Muscle layer of duodenum (tissue), 2 donors: Measurements from ENCODE around the gene NPBWR2.

ENCODE experiments used
- H3K27ac ChIP-seq: one replicate; pipeline ENCODE4 v1.7.0; 2013; ENCODE audit warnings: mild to moderate bottlenecking, low read length
- H3K27me3 ChIP-seq: one replicate; pipeline ENCODE4 v1.7.0; 2013; ENCODE audit warnings: low read depth, mild to moderate bottlenecking, control low read depth, low read length
- H3K36me3 ChIP-seq, 2 donors: one replicate each; pipeline ENCODE4 v1.7.0; 2013; ENCODE audit warnings: low read length in 2 of 2, control low read depth in 1 of 2, mild to moderate bottlenecking in 1 of 2; ENCODE audit not compliant: insufficient read depth in 2 of 2, control insufficient read depth in 1 of 2
- H3K4me1 ChIP-seq, 2 donors: one replicate each; pipeline ENCODE4 v1.7.0; 2013; ENCODE audit warnings: low read length in 2 of 2, mild to moderate bottlenecking in 2 of 2, control low read depth in 1 of 2, moderate library complexity in 1 of 2; ENCODE audit not compliant: insufficient read depth in 2 of 2, control insufficient read depth in 1 of 2
- H3K4me3 ChIP-seq, 2 donors: one replicate each; pipeline ENCODE4 v1.7.0; 2013; ENCODE audit warnings: low read length in 2 of 2, low read depth in 1 of 2, mild to moderate bottlenecking in 1 of 2
- H3K9me3 ChIP-seq, 2 donors: one replicate each; pipeline ENCODE4 v1.7.0; 2013; ENCODE audit warnings: low read length in 2 of 2, control low read depth in 1 of 2, mild to moderate bottlenecking in 1 of 2; ENCODE audit not compliant: control insufficient read depth in 1 of 2
- donor health status: healthy.

NPBWR2 gene

GRCh38 chr20:64055893-64056638 is 51.3 kb downstream of the NPBWR2 start:
- H3K9me3 ChIP-seq, result no peaks in the 10 kb centered on the region
- no peaks in the 10 kb centered on the region for H3K36me3 ChIP-seq
- H3K4me1 ChIP-seq, result peaks cover 0 to 2% of the 10 kb centered on the region in 2 donors
- H3K4me3 ChIP-seq, result no peak overlapping the region
- H3K27me3 ChIP-seq, result peaks cover 14% of the 10 kb centered on the region
- H3K27ac ChIP-seq, result no peak overlapping the region

- Histone ChIP-seq H3K9me3 (no peaks in the 10 kb centered on the region), H3K36me3 (no peaks in the 10 kb centered on the region), H3K4me1 (peaks cover 0 to 2% of the 10 kb centered on the region in 2 donors), H3K4me3 (no peak overlapping the region), H3K27ac (no peak overlapping the region), H3K27me3 (peaks cover 20% of the 10 kb centered on the region)
Observed at GRCh38 chr20:64055396-64055892, 51.9 kb downstream of the NPBWR2 start.

GRCh38 chr20:64053841-64054661 is 53.3 kb downstream of the NPBWR2 start:
- Histone ChIP-seq H3K4me1 (peaks cover 2 to 7% of the 10 kb centered on the region in 2 donors), H3K4me3 (no peak overlapping the region), H3K36me3 (no peaks in the 10 kb centered on the region), H3K9me3 (no peaks in the 10 kb centered on the region), H3K27me3 (peaks cover 27% of the 10 kb centered on the region), H3K27ac (no peak overlapping the region)
